Measurements from ENCODE around the gene SNAPC1. TPM values are rescaled to one million over a fixed set of nuclear protein-coding genes. Genes with fewer than 3 reads are reported as not detected.

The SNAPC1 gene
- total RNA-seq, 2 donors from 2014 or later: 0.66 to 2.6 TPM

DNA sequence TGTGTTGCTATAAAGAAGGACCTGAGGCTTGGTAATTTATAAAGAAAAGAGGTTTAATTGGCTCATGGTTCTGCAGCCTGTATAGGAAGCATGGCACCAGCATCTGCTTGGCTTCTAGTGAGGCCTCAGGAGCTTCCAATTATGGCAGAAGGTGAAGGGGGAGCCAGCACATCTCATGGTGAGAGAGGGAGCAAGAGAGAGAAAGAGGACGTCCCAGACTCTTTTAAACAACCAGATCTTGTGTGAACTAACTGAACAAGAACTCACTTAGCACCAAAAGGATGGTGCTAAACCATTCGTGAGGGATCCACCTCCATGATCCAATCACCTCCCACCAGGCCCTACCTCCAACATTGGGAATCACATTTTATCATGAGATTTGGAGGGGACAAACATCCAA lies 6.1 kb upstream of the SNAPC1 start:
- ATAC-seq (no peak), DNase-seq (no peak)
- H3K4me3 ChIP-seq: no peak overlapping the region
- TF ChIP-seq POLR2A (IDR thresholded peaks at IDR 0.05): no peak
- no peak for TF ChIP-seq CTCF (IDR thresholded peaks at IDR 0.05)
- peaks cover 1% of the 10 kb centered on the region for H3K4me1 ChIP-seq
- H3K27me3 ChIP-seq: no peaks in the 10 kb centered on the region
- no peaks in the 10 kb centered on the region for H3K9me3 ChIP-seq
- no peak overlapping the region for H3K27ac ChIP-seq
- intact Hi-C loops (cut with DNase I): loop anchor here (10.0 kb wide), 1 partner anchor 51 kb away; no protein-coding TSS in a partner anchor
- no peaks in the 10 kb centered on the region for H3K36me3 ChIP-seq (replicated peaks in 1 of 2; ENCODE audit: insufficient read depth in 1 of 2, low read depth in 2 of 2)
- whole genome bisulfite sequencing, 2 donors: 51 to 69% methylated on average over 2 of the region's 2 CpGs

DNA sequence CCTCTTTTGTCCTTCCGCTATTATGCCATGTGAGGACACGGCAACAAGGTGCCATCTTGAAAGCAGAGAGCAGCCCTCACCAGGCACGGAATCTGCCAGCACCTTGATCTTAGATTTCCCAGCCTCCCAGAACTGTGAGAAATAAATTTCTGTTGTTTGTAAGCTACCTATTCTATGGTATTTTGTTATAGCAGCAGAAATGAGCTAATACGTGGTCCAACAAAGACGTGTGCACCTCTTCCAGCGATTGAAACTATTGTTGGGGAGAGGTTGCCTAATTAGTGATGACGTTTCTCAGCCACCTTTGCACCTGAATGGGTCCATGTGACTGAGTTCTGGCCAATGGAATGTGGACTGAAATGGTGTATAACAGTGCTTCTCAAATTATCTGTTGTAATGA lies 2.3 kb upstream of the SNAPC1 start:
- WGBS, 2 donors: 73 to 87% methylated on average over 7 of the region's 7 CpGs
- peaks cover 21% of the 10 kb centered on the region for H3K4me1 ChIP-seq
- intact Hi-C loops (cut with DNase I): loop anchor here (10.0 kb wide), 1 partner anchor 55 kb away; no protein-coding TSS in a partner anchor
- H3K36me3 ChIP-seq (replicated peaks in 1 of 2; ENCODE audit: insufficient read depth in 1 of 2, low read depth in 2 of 2): no peaks in the 10 kb centered on the region
- TF ChIP-seq POLR2A (IDR thresholded peaks at IDR 0.05) (no peak), CTCF (IDR thresholded peaks at IDR 0.05) (no peak)
- no peak overlapping the region for H3K27ac ChIP-seq
- DNase-seq (no peak), ATAC-seq (no peak)
- H3K27me3 ChIP-seq: no peaks in the 10 kb centered on the region
- no peak overlapping the region for H3K4me3 ChIP-seq
- no peaks in the 10 kb centered on the region for H3K9me3 ChIP-seq

DNA sequence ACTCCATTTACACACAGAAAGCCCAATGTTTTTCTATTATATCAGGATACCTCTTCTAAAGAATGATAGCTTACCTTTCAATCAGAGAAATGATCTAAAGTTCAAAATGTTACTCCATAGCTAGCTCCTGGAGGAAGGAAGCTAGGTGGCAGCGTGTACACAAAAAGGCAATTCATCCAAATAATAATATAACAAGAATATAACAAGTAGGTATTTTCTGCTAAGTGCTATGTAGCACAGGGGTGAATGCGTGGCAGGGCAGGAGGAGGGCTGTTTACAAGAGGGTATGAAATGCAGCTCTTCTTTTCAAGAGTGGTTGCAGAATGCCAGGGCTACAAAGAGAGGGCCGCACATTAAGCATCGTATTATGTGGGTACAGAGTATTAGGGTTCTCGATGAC lies 663 bp upstream of the SNAPC1 start:
- Histone ChIP-seq H3K4me1 (peaks cover 21% of the 10 kb centered on the region), H3K4me3 (no peak overlapping the region), H3K9me3 (no peaks in the 10 kb centered on the region), H3K36me3 (replicated peaks in 1 of 2; ENCODE audit: insufficient read depth in 1 of 2, low read depth in 2 of 2) (no peaks in the 10 kb centered on the region), H3K27me3 (no peaks in the 10 kb centered on the region), H3K27ac (peak overlapping the region; percentile 74 to 90 (median 82))
- WGBS, 2 donors: 48 to 56% methylated on average over 5 of the region's 5 CpGs
- DNase-seq: no peak
- no peak for TF ChIP-seq CTCF (IDR thresholded peaks at IDR 0.05)
- no peak for TF ChIP-seq POLR2A (IDR thresholded peaks at IDR 0.05)
- intact Hi-C loops (cut with DNase I): no loop called here
- no peak for ATAC-seq

- intact Hi-C loops (cut with DNase I): no loop called here
- no peaks in the 10 kb centered on the region for H3K36me3 ChIP-seq (replicated peaks in 1 of 2; ENCODE audit: insufficient read depth in 1 of 2, low read depth in 2 of 2)
- H3K27ac ChIP-seq: no peak overlapping the region
- 82 to 83% methylated on average over 5 of the region's 5 CpGs for WGBS, 2 donors
- no peaks in the 10 kb centered on the region for H3K9me3 ChIP-seq
- no peaks in the 10 kb centered on the region for H3K27me3 ChIP-seq
- DNase-seq (no peak), ATAC-seq (no peak)
- no peak overlapping the region for H3K4me3 ChIP-seq
- TF ChIP-seq CTCF (IDR thresholded peaks at IDR 0.05): no peak
- TF ChIP-seq POLR2A (IDR thresholded peaks at IDR 0.05): no peak
- peaks cover 21% of the 10 kb centered on the region for H3K4me1 ChIP-seq
Observed at GRCh38 chr14:61764342-61765122, 2.3 kb downstream of the SNAPC1 start.
